Naive thymus-derived CD8-positive, alpha-beta T cell (primary cell): ENCODE measurements around the gene RPE. TPM values are rescaled to one million over a fixed set of nuclear protein-coding genes. Genes with fewer than 3 reads are reported as not detected.

Source experiments
- ATAC-seq, 2 donors: fragments of 150-1000 bp; cut with Tn5 transposase in 1 of 2; sonication (Bioruptor Pico), chemical (Tn5 transposase) in 1 of 2; 1 replicate in 1 of 2; 2 replicates in 1 of 2; pipeline ENCODE4 v1.10.0; 2021; ENCODE audit warnings: mild to moderate bottlenecking in 2 of 2, moderate library complexity in 2 of 2
- POLR2A ChIA-PET: fragments of 350-600 bp; sonication (Branson Sonifier 250); formaldehyde crosslinking; loops from one replicate; lab custom pipeline; 2021; ENCODE audit warnings: antibody characterized with exemption; lab: Charles Lee
- DNase-seq, 10 donors: peaks; one replicate each; pipeline versions ENCODE4 v3.0.0 to v3.0.0-alpha.2; 2020 to 2022
- H3K27ac Mint-ChIP-seq, 10 donors: one replicate each; pipeline ENCODE4 v1.8.0; 2020 to 2022; ENCODE audit warnings: mild to moderate bottlenecking in 10 of 10, mixed read lengths in 10 of 10, moderate library complexity in 4 of 10, inconsistent platforms in 1 of 10
- H3K27me3 Mint-ChIP-seq, 5 donors: one replicate each; pipeline ENCODE4 v1.8.0; 2021 to 2022; ENCODE audit warnings: mixed read lengths in 5 of 5
- H3K36me3 Mint-ChIP-seq, 3 donors: one replicate each; pipeline ENCODE4 v1.8.0; 2020 to 2022; ENCODE audit warnings: mixed read lengths in 3 of 3, mild to moderate bottlenecking in 2 of 3, inconsistent platforms in 1 of 3
- H3K4me1 Mint-ChIP-seq, 4 donors: one replicate each; pipeline ENCODE4 v1.8.0; 2021 to 2022; ENCODE audit warnings: mixed read lengths in 4 of 4
- H3K4me3 Mint-ChIP-seq, 10 donors: one replicate each; pipeline ENCODE4 v1.8.0; 2020 to 2022; ENCODE audit warnings: mild to moderate bottlenecking in 10 of 10, mixed read lengths in 10 of 10, moderate library complexity in 6 of 10, inconsistent platforms in 1 of 10
- H3K9me3 Mint-ChIP-seq, 9 donors: one replicate each; pipeline ENCODE4 v1.8.0; 2020 to 2022; ENCODE audit warnings: mixed read lengths in 9 of 9, mild to moderate bottlenecking in 3 of 9, inconsistent platforms in 1 of 9, moderate library complexity in 1 of 9
- polyA plus RNA-seq, 3 donors: library from polyadenylated mRNA; unstranded; fragments of 300-500 nt; fragmentation: Illumina TruSeq; gene quantifications; one replicate each; pipeline ENCODE4 v1.2.3, GENCODE V29; 2021
- total RNA-seq, 8 experiments: library from RNA in 2 of 8; stranded (reverse) in 2 of 8; gene quantifications; one replicate each; pipeline ENCODE4 v1.2.3 and lab custom pipeline; 2021 to 2026

RPE gene
- total and polyA plus RNA-seq, 5 experiments from 2014 or later, result 17.4 to 36.5 (median 20.9) TPM

DNA sequence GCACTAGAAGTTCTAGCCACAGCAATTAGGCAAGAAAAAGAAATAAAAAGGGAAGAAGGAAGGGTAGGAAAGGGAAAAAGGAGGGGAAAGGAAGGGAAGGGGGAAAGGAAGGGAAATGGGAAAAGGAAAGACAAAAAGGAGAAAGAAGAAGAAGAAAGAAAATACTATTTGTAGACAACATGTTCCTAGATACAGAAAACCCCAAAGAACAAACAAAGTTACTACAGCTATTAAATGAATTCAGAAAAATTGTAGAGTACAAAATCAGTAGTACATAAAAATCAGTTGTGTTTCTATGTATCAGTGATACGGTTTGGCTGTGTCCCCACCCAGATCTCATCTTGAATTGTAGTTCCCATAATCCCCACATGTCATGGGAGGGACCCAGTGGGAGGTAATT lies 52.3 kb downstream of the RPE start:
- DNase-seq (no peak), ATAC-seq (no peak)
- Mint-ChIP-seq H3K27me3 (no peaks in the 10 kb centered on the region), H3K36me3 (peaks cover 12 to 29% (median 15%) of the 10 kb centered on the region in 3 donors), H3K27ac (no peak overlapping the region), H3K4me1 (no peaks in the 10 kb centered on the region), H3K9me3 (peaks cover 0 to 46% (median 20%) of the 10 kb centered on the region in 9 donors), H3K4me3 (no peak overlapping the region)
- POLR2A ChIA-PET, result no interaction called here

DNA sequence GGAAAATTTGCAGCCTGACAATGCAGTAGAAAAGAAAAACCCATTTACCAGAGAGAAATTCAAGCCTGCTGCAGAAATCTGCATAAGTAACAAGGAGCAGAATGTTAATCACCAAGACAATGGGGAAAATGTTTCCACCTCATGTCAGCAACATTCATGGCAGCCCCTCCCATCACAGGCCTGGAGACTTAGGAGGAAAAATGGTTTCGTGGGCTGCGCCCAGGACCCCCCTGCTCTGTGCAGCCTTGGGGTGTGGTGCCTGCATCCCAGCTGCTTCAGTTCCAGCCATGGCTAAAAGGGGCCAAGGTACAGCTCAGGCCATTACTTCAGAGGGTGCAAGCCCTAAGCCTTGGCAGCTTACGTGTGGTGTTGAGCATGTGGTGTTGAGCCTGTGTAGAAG lies 53.4 kb downstream of the RPE start:
- POLR2A ChIA-PET, result no interaction called here
- H3K4me1 Mint-ChIP-seq, result no peaks in the 10 kb centered on the region
- H3K36me3 Mint-ChIP-seq, result peaks cover 13 to 29% (median 15%) of the 10 kb centered on the region in 3 donors
- H3K9me3 Mint-ChIP-seq, result peaks cover 0 to 46% (median 20%) of the 10 kb centered on the region in 9 donors
- no peak overlapping the region for H3K27ac Mint-ChIP-seq
- no peak overlapping the region for H3K4me3 Mint-ChIP-seq
- ATAC-seq (no peak), DNase-seq (no peak)
- no peaks in the 10 kb centered on the region for H3K27me3 Mint-ChIP-seq

DNA sequence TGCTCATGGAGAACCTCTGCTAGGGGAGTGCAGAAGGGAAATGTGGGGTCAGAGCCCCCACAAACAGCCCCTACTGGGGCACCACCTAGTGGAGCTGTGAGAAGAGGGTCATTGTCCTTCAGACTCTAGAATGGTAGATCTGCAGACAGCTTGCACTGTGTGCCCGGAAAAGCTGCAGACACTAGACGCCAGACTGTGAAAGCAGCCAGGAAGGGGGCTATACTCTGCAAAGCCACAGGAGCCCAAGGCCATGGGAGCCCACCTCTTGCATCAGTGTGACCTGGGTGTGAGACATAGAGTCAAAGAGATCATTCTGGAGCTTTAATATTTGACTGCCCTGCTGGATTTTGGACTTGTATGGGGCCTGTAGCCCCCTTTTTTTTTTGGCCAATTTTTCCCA lies 60.9 kb downstream of the RPE start:
- Mint-ChIP-seq H3K4me1 (no peaks in the 10 kb centered on the region), H3K27me3 (no peaks in the 10 kb centered on the region), H3K36me3 (peaks cover 0 to 17% (median 7%) of the 10 kb centered on the region in 3 donors), H3K9me3 (peaks cover 0 to 11% (median 2%) of the 10 kb centered on the region in 9 donors), H3K4me3 (no peak overlapping the region), H3K27ac (no peak overlapping the region)
- POLR2A ChIA-PET, result no interaction called here
- DNase-seq (no peak), ATAC-seq (no peak)

Other genes with a start within 250 kb of the RPE start
- not detected for gene UNC80, start 230.8 kb upstream of the RPE start, total RNA-seq
- gene UNC80, start 230.8 kb upstream of the RPE start, polyA plus RNA-seq, result not detected
- 10 to 100 TPM; 20.8 to 24.1 TPM for gene KANSL1L, start 168.8 kb downstream of the RPE start, total RNA-seq
- 1 to 10 TPM in 1 of 3 donors, under 1 TPM in 2; 0.76 to 1.2 (median 0.78) TPM for gene KANSL1L, start 168.8 kb downstream of the RPE start, polyA plus RNA-seq
- not detected for gene ACADL, start 222.8 kb downstream of the RPE start, total RNA-seq
- gene ACADL, start 222.8 kb downstream of the RPE start, polyA plus RNA-seq, result not detected